GM10266 (cell line): ENCODE results near the gene GANAB.
"Not testable (repeated sequence)": the region's sequence is repeated elsewhere in the genome, so short reads cannot be mapped to it uniquely, and the experiment has no call there.

ENCODE experiments used
- DNase-seq: peaks from one replicate; pipeline ENCODE4 v3.0.0; 2012; ENCODE audit errors: extremely low spot score
- CTCF ChIP-seq: IDR thresholded peaks from 2 replicates; pipeline ENCODE4 v1.5.1; 2012; ENCODE audit warnings: mild to moderate bottlenecking, low read depth; ENCODE audit not compliant: control insufficient read depth, insufficient read depth; ENCODE audit errors: missing control alignments

GANAB gene

GRCh38 chr11:62665075-62665598, 18.7 kb upstream of the GANAB start, which contains the start of the genes C11orf98 and CSKMT:
Gene C11orf98 (minus strand): TSS chr11:62665210. CDS start chr11:62665169, 41 bp downstream.
Gene CSKMT (plus strand): TSS chr11:62665312. CDS start chr11:62665880, 568 bp downstream.
- DNase-seq: peak; percentile 93
- no peak for TF ChIP-seq CTCF

GRCh38 chr11:62664405-62665074, 18.1 kb upstream of the GANAB start:
- TF ChIP-seq CTCF: no peak
- peak; percentile 62 for DNase-seq

- no peak for TF ChIP-seq CTCF
- no peak for DNase-seq
These were observed 10.5 kb upstream of the GANAB start for GRCh38 chr11:62656796-62657429.

GRCh38 chr11:62654297-62654696, 7.9 kb upstream of the GANAB start:
- no peak for TF ChIP-seq CTCF
- DNase-seq: no peak

GRCh38 chr11:62652161-62653006, 6.0 kb upstream of the GANAB start:
- TF ChIP-seq CTCF: no peak
- DNase-seq: no peak

GRCh38 chr11:62650283-62650682, 3.9 kb upstream of the GANAB start:
- DNase-seq: not testable (repeated sequence)

GRCh38 chr11:62649486-62649885, 3.1 kb upstream of the GANAB start:
- TF ChIP-seq CTCF: no peak
- DNase-seq: no peak
